NCI-H226 (cell line): Measurements from ENCODE around the gene STXBP6.

Experiments used
- DNase-seq: peaks from one replicate; pipeline ENCODE4 v3.0.0-alpha.2; 2015

Gene STXBP6

DNA sequence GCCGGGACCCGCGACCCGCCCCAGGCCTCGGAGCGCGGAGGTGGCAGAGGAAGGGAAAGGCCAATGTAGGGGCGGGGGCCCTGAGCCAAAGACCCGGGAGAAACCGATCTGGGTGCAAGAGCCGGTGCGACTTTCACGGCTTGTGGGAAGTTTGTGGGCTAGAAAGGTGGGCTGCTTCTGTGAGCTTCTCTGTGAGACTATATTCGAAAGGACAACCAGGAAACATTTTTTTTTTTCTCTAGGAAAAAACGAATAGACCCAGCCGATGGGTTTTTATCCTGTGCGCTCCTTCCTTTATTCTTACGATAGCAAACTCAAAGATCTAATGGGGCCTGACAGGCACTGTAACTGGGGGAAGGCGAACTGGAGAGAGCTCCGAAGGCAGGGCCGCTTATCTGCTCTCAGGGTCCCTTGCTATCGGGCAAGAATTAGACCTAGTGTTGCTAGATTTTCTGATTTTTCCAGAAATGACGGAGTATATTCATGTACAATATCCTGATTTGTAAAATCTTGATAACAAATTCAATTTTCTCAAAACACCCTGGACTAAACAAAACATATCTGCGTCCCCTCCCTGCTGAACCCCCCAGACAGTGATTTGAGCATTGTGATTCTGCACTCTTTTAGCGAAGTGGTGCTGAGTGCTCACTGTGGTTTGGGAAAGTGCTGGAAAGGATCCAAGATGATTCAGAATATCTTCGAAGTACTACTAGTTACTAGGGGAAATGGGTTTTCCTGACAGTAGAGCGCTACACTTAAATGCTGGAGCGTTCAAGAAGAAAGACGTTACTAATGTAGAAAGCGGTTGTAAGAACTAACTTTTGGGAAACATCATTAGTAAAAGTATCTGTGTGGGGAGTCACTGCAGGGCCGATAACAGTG is 563 bp upstream of the STXBP6 start:
- DNase-seq = peak; percentile 56

DNA sequence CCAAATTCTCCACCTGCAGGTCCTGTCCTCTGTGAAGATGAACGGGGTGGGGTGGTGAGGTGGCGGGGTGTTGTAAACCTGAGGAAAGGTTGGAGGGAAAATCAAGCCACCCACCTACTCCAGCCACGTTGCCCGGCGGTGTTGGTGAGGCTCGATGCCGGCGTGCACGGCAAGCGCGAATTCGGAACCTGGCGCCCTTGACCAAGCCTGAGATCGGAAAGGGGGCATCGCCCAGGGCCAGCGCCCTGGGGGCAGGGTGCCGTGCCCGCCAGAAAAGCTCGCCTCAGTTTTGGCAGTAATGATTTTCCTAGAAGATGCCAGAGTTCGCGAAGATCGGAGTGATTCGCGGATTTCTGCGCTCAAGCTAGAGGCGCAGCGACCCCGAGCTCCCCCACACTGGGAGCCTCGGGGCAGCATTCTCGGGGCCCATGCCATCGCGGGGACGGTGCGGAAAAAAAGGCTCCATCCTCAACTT is 817 bp downstream of the STXBP6 start:
- DNase-seq = no peak

DNA sequence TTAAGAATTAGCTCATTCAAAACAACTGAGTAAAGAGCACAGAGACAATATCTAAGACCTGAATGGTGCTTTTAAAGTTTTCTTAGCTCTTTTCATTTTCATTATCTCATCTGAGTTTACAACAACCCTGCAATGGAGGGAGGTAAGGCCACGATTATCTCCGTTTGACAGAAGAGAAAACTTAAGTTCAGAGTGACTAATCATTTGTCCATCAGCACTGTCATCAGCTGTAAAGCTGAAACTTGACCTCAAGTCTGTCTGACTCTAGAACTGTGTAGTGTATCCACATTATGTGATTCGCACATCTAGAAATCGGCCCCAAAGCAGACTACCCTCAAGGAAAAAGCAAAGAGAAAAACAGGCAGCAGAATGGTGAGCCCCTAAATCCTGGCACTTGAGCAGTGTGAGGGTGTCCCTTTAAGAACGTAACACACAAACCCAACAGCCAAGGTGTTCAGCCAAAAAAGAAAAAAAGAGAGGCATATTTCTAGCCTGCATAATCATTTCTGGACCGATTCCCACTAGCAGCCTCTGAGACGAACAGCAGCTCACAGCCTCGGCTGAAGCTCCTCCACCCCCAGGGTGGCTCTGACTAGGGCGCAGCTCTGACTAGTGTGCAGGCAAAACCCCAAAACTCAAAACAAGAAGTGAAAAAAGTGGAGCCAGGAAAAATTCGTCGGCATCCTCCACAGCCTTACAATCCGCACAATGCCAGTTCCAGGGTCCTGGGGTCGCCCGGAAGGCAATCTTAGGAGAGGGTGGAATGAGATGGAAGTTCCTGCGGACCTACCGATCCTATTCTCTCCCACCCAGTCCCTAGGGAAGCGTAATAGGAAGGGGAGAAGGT is 1.6 kb downstream of the STXBP6 start:
- peak; percentile 82 for DNase-seq

DNA sequence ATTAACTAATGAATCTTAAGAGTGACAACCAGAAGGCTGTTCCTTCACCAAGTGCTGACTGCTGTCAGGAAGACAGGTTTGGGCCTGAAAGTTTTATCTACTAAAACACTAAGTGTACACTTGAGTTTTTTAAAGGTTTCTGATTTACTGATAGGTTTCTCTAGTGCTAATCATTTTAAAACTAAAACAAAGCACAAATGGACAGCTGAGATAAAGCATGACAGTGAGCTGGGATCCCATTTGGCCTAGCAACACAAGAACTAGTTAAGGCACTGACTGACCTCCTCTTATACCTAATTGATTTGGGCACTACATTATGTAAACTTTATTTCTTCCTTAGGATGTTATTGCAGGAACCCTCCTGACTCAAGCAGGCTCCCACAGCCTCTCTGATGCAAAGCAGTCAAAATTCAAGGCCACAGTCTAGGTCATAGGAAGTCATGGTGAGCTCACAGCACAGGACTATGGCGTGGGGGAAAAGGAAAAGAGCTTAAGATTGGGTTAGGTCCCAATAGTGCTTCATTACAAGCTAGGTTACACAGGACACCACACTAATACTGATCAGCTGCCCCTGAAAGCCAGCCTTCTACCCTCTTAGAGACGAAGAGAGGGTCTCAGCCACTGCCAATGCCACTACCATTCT is 3.5 kb downstream of the STXBP6 start:
- DNase-seq = no peak

DNA sequence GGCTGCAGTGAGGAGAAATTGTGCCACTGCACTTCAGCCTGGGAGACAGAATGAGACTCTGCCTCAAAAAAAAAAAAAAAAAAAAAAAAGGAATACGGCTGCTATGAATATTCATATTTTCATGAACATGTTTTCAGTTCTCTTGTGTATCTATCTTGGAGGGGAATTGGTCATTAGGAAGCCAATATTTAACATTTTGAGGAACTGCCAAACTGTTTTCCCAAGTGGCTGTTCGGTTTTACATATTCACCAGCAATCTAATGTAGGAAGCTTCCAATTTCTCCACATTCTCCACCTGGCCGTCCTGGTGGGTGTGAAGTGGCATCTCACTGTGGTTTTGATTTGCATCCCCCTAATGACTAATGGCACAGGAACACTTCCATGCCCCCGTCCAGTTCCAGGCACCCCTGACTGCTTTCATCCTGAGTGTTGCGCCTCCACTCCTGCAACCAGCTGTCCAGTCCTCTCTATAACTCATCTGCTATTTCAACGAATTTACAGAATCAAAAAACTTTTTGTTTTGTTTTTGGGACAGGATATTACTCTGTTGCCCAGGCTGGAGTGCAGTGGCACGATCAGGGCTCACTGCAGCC is 5.7 kb downstream of the STXBP6 start:
- no peak for DNase-seq

DNA sequence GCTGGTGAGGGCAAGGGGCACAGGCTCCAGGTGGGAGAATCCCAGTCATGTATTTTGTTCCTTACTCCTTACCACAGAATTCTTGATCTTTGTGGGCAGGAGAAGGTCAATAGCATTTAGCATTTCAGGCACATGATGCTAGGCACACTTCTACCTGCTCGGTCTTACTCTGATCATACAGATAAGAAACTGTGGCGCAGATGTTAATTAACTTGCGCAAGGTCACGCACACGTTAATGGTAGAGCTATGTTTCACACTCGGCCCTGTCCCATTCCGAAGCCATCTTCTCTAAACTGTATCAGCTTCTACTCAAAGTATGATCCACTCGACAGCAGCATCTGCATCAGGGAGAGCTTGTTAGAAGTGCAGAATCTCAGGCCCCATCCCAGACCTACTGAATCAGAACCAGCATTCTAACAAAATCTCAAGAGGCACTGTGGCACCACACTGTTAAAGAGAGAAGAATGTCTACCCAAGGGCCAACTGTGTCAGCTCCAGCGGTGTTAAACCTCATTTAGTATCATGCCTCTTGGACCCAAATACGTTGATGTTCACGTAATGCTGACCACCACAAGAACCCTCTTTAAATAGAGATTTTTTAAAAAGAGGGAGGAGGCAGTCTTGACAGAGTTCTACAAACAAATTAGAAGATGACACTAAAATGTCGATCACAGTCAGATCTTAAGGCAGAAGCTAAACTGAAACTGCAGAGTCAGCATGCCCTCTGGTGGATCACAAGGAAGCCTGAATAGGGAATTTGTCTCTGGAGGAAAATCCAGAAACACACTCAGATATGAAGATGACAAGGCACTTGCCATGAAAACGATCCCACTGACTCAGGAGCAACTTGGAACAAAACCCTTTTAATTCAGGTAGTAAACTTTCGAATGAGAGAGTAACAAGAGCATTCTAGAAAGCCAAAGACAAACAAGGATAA is 7.3 kb downstream of the STXBP6 start:
- DNase-seq = peak; percentile 32

DNA sequence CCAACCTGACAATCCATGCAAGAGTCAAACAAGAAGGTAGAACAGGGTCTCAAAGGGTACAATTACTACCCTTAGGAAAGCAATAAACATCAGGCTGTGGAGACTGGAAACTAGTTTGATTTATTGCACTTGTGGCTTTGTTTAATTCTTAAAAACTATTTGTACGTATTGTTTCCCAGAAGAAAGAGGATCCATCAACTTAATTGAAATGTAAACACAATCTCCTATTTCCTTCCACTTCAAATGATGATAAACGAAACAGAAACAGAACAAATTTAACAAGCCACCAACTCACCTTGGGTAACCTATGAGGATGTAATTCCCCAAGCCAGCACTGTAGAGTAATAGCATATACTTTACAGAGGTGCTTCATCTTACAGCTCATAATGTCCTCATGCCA is 8.0 kb downstream of the STXBP6 start:
- DNase-seq = no peak

DNA sequence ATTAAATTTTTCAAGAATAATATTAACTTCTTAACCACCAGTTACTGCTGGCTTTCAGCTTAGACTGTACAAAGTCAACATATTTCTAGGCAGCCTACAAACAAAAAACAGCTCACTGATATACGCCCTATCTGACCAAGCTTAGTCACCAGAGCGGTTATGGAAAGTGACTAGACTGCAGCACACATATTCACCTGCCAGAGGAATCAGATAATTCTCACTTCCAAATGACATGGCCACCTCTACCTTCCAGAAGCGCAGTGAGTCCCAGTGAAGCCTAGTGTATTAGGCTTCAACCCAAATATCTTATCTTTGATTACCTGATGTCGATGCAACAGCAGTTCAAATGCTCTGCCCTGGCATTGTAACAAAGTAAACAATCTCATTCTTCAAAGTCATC is 8.5 kb downstream of the STXBP6 start:
- DNase-seq = no peak

DNA sequence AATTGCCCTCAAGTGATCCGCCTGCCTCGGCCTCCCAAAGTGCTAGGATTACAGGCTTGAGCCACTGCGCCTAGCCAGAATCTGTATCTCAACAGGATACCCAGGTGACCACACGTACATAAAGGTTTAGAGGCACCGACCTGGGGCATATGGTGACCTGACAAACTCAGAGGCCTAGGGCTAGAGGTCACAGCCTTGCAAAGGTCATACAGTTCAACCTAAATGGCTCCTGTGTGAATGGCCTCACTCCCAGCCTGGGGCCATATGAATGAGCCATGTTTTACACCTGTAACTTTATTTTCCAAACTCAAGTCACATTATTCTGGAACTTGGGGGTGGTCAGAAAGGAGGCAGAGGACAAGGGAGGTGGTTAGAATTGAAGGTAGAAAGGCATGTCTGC is 10.0 kb downstream of the STXBP6 start:
- no peak for DNase-seq

DNA sequence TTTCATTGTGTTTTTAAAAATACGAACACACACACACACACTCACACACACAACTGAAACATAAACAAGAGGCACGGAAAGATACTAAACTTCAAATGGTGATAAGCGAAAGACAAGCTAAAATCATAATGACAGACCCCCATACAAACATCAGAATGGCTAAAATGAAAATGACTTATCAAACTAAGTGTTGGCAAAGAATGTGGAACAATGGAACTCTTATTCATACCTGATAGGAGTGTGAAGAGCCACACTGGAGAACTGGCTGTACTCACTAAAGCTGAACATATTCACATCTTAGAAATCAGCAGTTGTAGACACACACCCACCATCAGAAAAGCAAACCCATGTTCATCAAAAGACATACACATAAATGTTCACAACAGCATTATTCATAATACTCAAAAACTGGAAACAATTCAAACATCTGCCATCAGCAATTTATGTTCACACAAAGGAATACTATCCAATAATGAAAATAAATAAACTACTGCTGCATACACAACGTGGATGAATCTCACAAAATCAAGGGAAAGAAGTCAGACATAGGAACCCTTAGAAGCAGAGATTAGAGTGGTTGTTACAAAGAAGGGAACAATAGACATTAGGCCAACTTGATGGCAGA is 11.8 kb downstream of the STXBP6 start:
- DNase-seq = no peak

DNA sequence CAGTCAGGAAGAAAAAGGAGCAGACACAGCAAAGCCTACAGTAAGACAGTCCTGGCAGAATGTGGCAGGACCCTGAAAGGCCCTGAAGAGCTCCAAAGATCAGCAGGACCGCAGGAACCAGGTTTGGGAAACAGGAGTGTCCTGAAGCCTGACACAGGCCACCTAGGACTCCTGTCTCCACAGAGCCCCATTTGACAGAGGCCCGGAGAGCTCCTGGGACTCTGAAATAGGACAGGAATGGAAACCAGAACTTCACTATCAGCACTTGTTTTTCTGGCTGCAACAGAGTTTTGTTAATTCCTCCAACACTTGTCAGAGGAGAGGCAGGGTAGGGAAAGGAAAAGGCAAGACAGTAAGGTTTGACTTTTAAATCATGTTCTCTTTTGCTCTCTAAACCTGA is 12.9 kb downstream of the STXBP6 start:
- DNase-seq = no peak

DNA sequence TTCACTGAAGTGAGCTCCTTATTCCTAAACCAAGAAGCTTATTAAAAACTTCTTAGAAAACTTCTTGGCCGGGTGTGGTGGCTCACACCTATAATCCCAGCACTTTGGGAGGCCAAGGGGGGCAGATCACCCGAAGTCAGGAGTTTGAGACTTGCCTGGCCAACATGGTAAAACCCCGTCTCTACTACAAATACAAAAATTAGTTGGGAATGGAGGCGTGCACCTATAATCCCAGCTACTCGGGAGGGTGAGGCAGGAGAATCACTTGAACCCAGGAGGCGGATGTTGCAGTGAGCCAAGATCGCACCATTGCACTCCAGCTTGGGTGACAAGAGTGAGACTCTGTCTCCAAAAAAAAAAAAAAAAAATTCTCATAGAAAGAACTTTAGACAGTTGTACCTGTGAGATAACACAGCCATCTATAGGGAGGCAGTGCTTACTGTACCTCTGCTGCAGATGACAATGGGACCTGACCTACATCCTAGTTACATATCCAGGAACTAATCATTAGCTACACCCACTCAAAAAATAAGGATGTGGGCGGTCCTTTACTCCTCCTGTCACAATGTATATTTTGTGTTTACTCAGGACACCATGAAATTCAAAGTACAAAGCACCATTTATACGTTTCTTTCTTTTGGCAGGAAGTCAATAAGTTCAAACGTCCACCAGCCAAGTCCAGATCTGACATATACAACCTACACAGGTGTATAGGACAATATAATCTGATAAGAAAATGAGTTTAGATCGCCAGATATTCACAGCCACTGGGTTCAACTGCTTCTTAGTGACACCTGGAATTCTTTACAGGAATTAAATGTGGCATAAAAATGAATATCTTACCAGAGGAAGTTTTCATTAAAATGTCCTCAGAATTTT is 14.9 kb downstream of the STXBP6 start:
- DNase-seq = no peak

DNA sequence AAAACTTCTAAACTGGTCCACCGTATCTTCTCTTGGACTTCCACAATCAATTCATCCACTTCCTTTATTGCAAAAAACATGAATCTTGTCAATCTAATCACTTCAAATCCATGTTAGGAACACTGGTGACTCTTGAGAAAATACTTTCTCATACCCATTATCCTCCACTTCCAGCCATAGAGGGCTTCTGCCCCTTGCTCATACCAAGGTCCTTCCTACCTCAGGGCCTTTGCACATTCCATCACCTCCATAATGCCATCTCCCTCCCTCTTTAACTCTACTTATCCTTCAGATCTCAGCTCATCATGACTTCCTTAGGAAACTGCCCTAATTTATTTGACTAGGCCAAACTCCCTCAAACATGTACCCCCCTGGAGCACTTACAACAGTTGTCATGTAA is 16.6 kb downstream of the STXBP6 start:
- no peak for DNase-seq

DNA sequence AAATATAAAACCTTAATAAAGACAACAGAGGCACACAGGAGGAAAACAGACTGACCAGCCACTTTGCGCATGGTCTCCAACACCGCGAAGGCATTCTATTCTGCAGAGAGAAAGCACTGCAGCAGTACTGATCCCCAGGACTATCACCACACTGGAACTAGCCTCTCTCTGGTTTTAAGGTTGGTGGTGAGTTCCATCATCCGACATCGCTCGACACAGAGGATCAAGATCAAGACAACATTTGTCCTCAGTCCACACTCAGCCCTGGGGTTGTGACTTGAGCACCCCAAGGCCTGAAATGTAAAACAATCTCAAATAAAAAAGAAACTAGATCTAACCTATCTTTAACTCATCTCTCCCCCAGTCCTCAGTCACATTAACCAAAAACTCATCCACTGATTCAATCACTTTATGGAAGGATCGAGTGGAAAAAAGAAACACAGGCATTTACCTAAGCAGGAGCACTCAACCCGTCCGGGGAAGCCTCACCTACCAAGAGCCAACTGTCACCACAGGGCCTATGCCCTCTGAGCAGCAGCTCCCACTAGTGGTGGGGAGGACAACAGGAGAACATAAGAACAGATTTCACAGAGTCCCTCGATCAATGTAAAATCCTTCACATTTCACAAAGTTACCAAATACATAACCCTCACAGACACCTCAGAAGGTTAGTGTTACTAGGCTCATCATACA is 17.7 kb downstream of the STXBP6 start:
- no peak for DNase-seq

DNA sequence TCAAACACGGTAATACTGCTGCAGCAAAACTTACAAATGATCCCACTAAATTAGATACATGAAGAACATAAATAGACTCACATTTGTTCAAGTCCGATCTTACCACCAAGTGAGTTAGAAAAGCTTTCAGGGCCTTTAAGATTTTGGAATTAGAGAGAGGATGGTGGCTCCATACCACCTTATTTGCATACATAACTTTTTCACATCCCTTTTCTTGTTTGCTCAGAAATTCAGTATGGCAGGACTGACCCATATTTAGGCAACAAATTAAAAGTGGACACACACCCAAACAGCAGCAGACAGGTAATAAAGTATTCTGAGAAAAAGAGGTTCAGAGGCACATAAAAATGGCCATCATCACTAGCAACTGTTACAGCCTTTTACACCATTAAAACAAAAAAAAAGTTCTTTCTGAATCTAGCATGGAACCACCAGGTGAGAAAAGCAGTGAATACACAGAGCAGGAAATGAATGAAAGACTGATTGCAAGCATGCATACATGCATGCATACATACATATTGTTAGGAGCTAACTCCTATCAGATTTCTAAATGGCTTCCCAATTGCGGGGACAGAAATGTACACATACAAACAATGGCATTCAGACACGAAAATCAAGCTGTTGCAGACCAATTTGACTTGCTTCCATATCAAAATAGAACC is 23.3 kb downstream of the STXBP6 start:
- no peak for DNase-seq

DNA sequence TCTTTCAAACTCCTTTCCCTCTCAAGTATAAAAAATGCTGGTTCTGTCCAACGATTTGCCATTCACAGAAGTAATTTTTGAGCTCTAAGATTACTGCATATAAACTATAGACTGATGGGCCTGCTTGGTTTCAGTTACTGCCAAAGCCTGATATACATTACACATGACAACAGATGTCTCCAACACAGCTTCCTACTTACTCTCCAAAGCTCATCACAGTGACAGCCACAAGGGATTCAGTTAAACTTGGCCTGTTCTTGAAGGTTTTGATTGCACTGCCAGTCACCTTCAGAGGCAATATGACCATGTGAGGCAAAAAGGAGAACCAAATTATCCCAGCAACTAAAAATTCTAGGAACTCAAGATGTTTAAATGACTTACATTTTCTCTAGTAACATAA is 30.1 kb downstream of the STXBP6 start:
- no peak for DNase-seq

DNA sequence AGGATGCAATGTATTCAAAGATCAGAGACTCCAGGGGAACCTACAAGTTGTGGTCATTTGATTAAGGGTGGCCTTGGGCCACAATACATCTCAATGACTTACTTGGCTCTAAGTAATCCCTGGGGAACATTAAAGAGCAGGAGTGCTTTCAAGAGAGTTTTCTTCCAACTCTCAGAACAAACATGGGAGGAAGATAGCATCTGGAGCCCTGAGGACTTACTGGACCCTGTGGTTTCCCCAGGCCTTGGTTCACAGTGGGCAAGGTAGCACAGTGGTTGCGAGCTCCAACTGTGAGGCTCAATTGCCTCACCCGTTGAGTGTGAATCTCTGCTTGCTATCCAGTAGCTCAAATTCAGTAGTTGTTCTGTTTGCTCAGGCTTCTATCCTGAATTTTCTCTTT is 32.4 kb downstream of the STXBP6 start:
- DNase-seq = no peak

DNA sequence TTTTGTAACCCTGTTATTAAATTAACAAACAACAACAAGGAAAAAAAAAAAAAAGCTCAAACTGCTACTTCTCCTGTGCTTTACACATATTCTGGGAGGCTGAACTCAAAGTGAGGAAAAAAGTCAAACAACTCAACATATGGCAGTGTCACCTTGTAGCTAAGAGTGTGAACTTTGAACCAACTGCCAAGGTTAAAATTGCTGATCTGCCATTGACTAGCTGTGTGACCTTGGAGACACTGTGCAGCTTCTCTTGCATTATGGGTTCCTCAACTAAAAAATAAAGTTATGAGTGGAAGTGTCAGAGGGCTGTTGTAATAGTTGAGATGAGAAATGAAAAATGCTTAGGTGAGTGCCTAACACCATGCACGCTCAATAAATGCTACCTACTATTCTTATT is 34.2 kb downstream of the STXBP6 start:
- DNase-seq = no peak

DNA sequence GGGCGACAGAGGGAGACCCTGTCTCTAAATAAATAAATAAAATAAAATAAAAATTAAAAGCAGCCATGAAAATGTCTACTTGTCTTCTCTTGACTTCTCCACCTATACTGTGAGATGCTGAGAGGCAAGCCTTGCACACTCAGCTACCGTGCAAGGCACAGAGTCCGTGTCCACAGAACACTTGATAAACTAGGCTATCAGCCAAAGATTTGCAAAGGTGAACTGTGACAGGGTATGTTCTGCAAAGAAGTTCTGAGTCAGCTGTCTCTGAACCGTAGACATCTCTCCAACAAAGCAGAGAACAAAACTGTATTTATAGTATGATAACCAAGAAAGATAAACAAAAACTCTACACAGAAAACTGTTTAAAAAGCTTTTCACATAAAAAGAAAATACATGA is 35.5 kb downstream of the STXBP6 start:
- DNase-seq = no peak
